NCI-H748 (cell line): Measurements from ENCODE around the gene FOXJ2.
"Not testable (repeated sequence)": the region's sequence is repeated elsewhere in the genome, so short reads cannot be mapped to it uniquely, and the experiment has no call there.

ENCODE experiments used
- DNase-seq: peaks from one replicate; lab custom pipeline; 2025; ENCODE audit not compliant: unreplicated experiment; lab: John Stamatoyannopoulos, UW

The FOXJ2 gene

GRCh38 chr12:8028267-8028666 is 4.2 kb upstream of the FOXJ2 start:
- no peak for DNase-seq

- no peak for DNase-seq
Measured at GRCh38 chr12:8030189-8030588, 2.3 kb upstream of the FOXJ2 start.

DNA sequence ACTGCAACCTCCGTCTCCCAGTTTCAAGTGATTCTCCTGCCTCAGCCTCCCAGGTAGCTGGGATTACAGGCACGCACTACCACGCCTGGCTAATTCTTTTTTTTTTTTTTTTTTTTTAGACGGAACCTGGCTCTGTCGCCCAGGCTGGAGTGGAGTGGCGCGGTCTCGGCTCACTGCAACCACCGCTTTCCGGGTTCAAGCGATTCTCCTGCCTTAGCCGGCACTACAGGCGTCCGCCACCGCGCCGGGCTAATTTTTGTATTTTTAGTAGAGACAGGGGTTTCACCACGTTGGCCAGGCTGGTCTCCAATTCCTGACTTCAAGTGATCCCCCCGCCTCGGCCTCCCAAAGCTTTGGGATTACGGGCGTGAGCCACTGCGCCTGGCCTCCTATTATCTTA is 1.5 kb upstream of the FOXJ2 start:
- not testable (repeated sequence) for DNase-seq

GRCh38 chr12:8031872-8032241 is 659 bp upstream of the FOXJ2 start:
- DNase-seq: no peak

- DNase-seq: peak; percentile 40
Measured at GRCh38 chr12:8033153-8034044, 883 bp downstream of the FOXJ2 start.

DNA sequence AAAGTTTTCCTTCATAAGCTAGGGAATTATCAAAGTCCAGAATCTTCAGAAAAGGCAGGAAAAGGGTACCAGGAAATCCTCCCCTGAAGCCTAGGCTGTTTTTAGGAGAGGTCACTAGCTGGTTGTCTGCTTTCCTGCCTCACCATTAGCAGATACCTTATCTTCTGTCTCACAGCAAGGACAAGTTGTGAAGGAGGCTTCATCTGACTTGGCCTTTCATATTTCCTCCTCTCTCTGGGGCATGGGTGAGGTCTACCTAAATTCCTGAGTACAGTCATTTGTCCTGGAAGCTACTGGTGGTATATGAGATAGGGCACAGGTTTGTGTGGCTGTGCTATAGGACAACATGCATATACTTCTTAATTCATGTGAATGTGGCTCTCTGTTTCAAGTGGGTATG is 2.3 kb downstream of the FOXJ2 start:
- DNase-seq: no peak

DNA sequence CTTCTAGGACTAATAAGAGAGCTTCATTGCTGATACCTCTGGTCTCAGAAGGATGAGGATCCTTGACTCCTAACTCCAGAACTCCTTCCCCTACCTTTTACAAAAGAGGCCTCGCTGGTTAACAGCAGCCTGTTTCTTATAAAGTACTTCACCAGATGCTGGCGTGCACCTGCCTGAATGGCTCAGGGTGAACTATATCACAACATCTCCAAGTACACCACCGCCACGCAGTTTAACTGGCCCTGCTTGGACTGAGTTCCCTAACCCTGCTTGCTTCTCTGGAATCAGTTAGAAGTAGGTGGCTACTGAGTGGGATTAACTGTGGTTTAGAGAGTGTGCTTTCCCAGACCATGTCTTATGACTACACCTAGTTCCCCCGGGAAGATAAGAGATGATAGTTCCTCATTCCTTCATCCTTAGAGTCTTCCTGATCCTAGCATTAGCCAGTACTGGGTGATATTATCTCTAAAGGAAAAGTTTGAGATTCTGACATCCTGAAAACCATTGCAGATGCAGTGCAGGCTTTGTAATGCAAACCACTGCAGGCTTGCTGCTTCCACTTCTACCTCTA is 3.0 kb downstream of the FOXJ2 start:
- no peak for DNase-seq

GRCh38 chr12:8036346-8036745 is 3.8 kb downstream of the FOXJ2 start:
- DNase-seq: no peak

- no peak for DNase-seq
Measured at GRCh38 chr12:8037046-8037663, 4.6 kb downstream of the FOXJ2 start.

GRCh38 chr12:8037947-8038346 is 5.4 kb downstream of the FOXJ2 start:
- DNase-seq: no peak

DNA sequence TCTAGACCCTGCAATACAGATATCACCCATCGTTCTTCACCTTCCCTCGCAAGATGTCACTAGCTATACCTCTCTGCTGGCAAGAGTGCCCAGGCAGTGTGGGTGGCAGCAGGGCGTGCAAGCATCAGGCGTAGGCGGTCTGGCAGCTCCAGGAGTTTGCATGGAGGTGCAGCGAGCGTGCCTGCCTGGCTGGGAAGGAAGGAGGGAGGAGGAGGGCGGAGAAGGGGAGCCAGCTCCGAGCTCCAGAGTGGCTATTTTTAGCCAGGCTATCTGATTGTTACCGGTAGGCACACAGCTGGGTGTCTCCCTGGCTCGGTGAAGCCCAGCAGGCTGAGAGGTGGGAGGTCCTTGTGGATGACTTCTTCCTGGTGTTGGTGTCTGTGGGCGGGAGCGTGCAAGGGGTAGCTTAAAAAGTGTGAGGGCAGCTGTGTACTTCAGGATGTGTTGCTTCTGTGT is 6.2 kb downstream of the FOXJ2 start:
- peak; percentile 24 for DNase-seq

GRCh38 chr12:8040791-8041190 is 8.3 kb downstream of the FOXJ2 start:
- no peak for DNase-seq

DNA sequence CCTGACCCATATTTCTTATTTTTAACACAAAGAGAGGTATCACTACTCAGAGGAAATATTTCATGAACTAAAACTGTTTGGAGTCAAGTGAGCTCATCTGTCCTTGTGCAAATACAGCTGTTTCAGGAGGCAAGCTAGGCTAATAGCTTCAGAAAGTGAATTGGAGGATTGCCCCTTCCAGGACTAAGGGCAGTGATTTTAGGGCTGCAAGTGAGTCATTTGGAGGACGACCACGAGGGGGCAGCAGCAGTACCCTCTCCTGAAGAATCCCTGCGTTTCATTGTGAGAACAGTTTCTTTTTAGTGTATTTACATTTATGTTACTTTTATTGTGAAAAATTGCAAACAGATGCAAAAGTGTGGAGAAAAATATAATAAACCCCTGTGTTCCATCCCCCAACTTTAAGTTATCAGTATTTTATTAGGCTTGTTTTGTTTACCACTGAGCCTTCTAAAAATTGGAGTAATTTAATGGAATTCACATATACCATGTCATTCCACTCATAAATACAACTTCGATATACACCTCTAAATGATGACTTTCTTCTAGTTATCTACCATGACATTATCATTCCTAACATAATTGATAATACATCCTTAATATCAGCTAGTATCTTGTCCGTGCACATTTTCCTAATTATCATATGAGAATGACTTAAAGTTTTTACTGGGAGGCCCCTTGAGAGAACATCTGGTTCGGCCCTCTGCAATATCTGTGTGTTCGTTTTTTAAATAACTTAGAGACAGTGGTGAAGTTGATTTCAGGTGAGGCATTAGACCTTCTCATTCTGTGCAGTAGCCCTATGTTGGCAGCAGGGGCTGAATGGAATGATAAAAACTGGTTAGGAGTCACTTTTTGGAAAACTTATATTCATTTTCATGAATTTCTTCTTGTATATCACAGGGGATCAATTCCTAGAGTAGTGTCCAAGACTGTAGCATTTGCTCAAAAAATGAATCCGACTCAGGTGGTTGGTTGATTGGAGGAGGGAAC is 13.7 kb downstream of the FOXJ2 start:
- DNase-seq: peak; percentile 53

DNA sequence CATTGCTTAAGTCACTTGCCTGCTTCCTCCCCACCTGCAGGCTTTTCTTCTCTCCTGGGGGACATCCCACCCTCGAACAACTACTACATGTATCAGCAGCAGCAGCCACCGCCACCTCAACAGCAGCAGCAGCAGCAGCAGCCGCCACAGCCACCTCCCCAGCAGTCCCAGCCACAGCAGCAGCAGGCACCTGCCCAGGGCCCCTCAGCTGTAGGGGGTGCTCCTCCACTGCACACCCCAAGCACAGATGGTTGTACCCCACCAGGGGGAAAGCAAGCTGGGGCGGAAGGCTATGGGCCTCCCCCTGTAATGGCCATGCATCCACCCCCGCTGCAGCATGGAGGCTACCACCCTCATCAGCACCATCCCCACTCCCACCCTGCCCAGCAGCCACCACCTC is 15.3 kb downstream of the FOXJ2 start:
- DNase-seq: no peak

- DNase-seq: no peak
Measured at GRCh38 chr12:8048906-8049305, 16.4 kb downstream of the FOXJ2 start.

GRCh38 chr12:8050600-8051250 is 18.2 kb downstream of the FOXJ2 start:
- no peak for DNase-seq

DNA sequence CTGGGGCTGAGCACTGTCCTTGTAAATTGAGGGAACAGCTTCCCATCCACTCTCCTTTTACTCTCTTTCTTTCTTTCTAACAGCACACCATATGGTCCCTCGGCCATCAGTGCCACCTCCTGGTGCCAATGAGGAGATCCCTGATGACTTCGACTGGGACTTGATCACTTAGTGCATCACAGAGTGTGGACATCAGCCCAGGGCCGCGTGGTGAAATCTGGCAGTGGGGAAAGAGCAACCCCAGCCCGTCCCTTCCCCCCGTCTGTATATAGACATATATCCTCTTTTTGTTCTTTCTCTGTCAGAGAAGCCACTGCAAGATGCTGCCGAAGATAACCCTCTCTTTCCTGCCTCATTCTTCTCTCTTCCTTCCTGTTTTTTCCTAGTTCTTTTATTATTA is 20.2 kb downstream of the FOXJ2 start:
- DNase-seq: no peak

GRCh38 chr12:8054816-8055215 is 22.3 kb downstream of the FOXJ2 start:
- no peak for DNase-seq

- no peak for DNase-seq
Measured at GRCh38 chr12:8057306-8057705, 24.8 kb downstream of the FOXJ2 start.

DNA sequence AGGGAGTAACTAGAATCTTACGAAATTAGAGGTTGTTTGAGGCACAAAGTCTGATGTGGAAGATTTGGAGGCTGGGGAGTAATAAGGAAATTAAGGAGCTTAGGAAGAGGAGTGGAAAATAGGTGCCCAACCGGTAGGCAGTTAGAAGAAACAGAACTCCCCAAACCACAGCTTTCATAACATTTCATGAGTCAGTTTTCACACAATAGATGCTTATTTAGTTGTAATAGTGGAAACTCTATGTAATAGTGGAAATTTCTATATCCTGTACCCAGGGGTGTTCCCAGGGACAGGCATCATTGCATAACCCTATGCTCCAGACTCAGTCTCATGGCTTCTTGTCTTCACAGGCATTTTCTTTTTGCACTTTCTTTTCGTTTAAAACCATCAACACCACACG is 25.3 kb downstream of the FOXJ2 start:
- DNase-seq: no peak
